Glutamatergic neuron (in vitro differentiated cells): Measurements from ENCODE around the gene BCAM. TPM values are rescaled to one million over a fixed set of nuclear protein-coding genes. Genes with fewer than 3 reads are reported as not detected.

ENCODE experiments used
- DNase-seq: peaks from one replicate; pipeline ENCODE4 v3.0.0; 2022
- H3K27ac Mint-ChIP-seq: one replicate; pipeline ENCODE4 v1.8.0; 2020; ENCODE audit warnings: mild to moderate bottlenecking, mixed read lengths, inconsistent platforms; ENCODE audit not compliant: unreplicated experiment
- H3K27me3 Mint-ChIP-seq: one replicate; pipeline ENCODE4 v1.8.0; 2020; ENCODE audit warnings: mild to moderate bottlenecking, moderate library complexity, mixed read lengths, inconsistent platforms; ENCODE audit not compliant: unreplicated experiment
- H3K36me3 Mint-ChIP-seq: one replicate; pipeline ENCODE4 v1.8.0; 2020; ENCODE audit warnings: mild to moderate bottlenecking, mixed read lengths, inconsistent platforms; ENCODE audit not compliant: unreplicated experiment
- H3K4me1 Mint-ChIP-seq: one replicate; pipeline ENCODE4 v1.8.0; 2020; ENCODE audit warnings: mild to moderate bottlenecking, low read depth, mixed read lengths, inconsistent platforms; ENCODE audit not compliant: unreplicated experiment
- H3K4me3 Mint-ChIP-seq: one replicate; pipeline ENCODE4 v1.8.0; 2020; ENCODE audit warnings: mild to moderate bottlenecking, mixed read lengths, inconsistent platforms; ENCODE audit not compliant: unreplicated experiment
- H3K9me3 Mint-ChIP-seq: one replicate; pipeline ENCODE4 v1.8.0; 2020; ENCODE audit warnings: mild to moderate bottlenecking, moderate library complexity, mixed read lengths, inconsistent platforms; ENCODE audit not compliant: unreplicated experiment
- CTCF ChIP-seq: fragments of 200-600 bp; sonication (generic); IDR thresholded peaks from one replicate; pipeline ENCODE4 v1.5.0; 2021; ENCODE audit not compliant: partially characterized antibody, unreplicated experiment
- total RNA-seq: library from RNA; stranded (reverse); fragmentation: NEBNext Ultra II Directional; extraction: Animal tissue kit (Norgen Biotek cat#: 25700); gene quantifications from one replicate; pipeline ENCODE4 v1.2.1, GENCODE V29; 2021; ENCODE audit not compliant: unreplicated experiment

Gene BCAM
- total RNA-seq, 1 donor from 2014 or later = 47.1 TPM

GRCh38 chr19:44846455-44847143 is 37.7 kb downstream of the BCAM start:
- H3K27me3 Mint-ChIP-seq = peaks cover 5% of the 10 kb centered on the region
- H3K4me1 Mint-ChIP-seq = peaks cover 21% of the 10 kb centered on the region
- peaks cover 14% of the 10 kb centered on the region for H3K9me3 Mint-ChIP-seq
- peak overlapping the region; percentile 92 for H3K4me3 Mint-ChIP-seq
- DNase-seq = peak; percentile 49
- no peaks in the 10 kb centered on the region for H3K36me3 Mint-ChIP-seq
- H3K27ac Mint-ChIP-seq = peak overlapping the region; percentile 78
- no peak for TF ChIP-seq CTCF

DNA sequence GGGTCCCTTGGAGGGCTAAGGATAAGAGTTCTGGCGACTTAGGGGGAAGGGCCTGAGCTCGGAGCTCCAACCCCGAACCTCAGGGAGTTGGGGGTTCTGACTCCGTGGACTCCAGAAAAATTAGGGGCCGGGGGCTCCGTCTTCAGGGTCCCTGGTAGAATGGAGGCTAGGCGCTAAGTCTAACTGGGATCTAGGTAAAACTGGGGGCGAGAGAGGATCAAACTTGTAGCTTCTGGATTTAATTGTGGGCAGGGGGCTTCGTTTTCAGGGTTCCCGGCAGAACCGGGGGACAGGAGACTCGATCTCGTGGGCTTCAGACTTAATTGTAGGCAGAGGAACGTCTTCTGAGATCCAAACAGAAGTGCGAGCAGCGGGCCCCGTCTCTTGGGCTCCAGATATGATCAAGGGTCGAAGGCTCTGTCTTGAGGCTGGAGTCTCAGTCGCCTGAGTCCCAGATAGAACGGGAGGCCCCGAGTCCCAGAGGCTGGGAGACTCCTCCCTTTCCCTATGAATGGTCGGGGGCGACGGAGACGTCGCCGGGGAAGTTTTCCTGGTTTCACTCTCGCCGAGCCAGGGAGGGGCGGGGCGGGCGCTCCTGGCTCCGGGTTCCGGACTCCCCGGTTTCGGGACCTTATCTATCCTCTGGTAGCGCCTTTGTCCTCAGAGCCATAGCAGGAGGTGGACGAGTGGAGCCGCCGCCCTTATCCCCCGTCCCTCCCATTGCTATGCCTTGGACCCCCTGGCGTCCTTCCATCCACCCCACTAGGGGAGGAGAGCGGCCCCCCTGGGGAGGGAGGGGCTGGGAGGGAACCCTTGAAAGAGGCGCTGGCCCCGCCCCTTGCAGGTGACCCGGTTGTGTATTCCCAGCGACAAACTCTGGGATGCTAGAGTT is 38.5 kb downstream of the BCAM start:
- peaks cover 14% of the 10 kb centered on the region for H3K9me3 Mint-ChIP-seq
- no peak for TF ChIP-seq CTCF
- peaks cover 7% of the 10 kb centered on the region for H3K27me3 Mint-ChIP-seq
- H3K4me1 Mint-ChIP-seq = peaks cover 21% of the 10 kb centered on the region
- peak overlapping the region; percentile 92 for H3K4me3 Mint-ChIP-seq
- H3K27ac Mint-ChIP-seq = peak overlapping the region; percentile 78
- peak; percentile 56 for DNase-seq
- H3K36me3 Mint-ChIP-seq = no peaks in the 10 kb centered on the region

DNA sequence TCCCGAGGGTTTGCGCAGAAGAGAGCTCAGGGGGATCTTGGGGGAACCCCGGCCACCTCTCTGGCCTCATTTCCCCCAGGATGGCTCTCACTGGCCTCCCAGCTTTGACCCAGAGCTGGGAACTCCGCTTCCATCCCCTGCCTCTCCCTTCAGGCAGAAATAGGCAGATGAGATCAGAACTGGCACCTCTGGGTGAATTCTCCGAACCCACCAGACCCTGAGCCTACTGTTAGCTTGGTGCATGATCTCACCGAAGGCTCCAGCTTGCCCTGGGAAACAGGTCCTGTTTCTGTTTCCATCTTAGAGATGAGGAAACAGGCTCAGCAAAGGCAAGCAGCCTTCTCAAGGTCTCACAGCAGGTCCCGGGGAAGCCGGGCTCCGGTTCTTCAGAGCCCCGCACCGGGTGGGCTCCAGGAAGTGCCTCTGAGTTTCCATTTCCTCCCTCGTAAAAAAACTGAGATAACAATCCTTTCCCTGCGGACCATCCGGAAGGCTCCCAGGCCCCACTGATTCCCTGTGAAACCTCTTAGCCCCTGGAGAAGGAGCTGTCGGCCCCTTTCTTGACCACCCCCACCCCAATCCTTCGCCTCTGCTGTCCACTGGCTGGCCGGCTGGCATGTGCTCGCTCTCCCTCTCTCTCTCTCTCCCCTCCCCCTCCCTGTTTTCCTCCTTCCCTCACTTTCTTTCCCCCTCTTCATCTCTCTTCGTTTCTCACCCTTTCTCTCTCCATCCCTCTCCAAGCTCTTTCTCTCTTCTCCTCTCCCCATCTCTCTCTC is 39.3 kb downstream of the BCAM start:
- H3K27ac Mint-ChIP-seq = peak overlapping the region; percentile 68
- peak overlapping the region; percentile 91 for H3K4me3 Mint-ChIP-seq
- no peaks in the 10 kb centered on the region for H3K36me3 Mint-ChIP-seq
- peaks cover 21% of the 10 kb centered on the region for H3K4me1 Mint-ChIP-seq
- peaks cover 7% of the 10 kb centered on the region for H3K27me3 Mint-ChIP-seq
- H3K9me3 Mint-ChIP-seq = peaks cover 14% of the 10 kb centered on the region
- DNase-seq = peak; percentile 29
- TF ChIP-seq CTCF = no peak

GRCh38 chr19:44848812-44849447 is 40.0 kb downstream of the BCAM start:
- TF ChIP-seq CTCF = no peak
- Mint-ChIP-seq H3K4me1 (peaks cover 21% of the 10 kb centered on the region), H3K27me3 (peaks cover 7% of the 10 kb centered on the region), H3K36me3 (no peaks in the 10 kb centered on the region), H3K4me3 (peak overlapping the region; percentile 91), H3K27ac (peak overlapping the region; percentile 68), H3K9me3 (peaks cover 14% of the 10 kb centered on the region)
- peak; percentile 56 for DNase-seq
